Measurements from ENCODE around the gene HTATSF1.

The HTATSF1 gene

DNA sequence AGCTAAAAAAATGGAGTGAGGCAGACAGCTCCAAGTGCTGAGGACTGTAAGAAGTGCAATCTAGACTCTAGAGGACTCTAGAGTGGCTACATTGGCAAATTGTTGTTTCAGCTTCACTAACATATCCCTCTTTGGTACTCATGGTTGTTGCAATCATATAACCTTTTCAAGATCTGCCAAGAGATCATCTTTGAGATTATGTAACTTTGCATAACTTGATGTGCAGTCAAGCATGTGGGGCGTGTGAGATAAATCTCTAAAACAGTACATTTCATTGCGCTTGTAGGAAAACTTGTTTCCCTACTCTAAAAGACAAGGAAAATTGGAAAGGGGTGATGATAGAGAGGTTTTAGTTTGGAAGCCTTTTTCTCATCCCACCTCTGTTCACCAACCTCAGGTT, 20.9 kb upstream of the HTATSF1 start:
- in situ Hi-C loops (cut with HindIII; ENCODE audit: low pct_unique_long_range_greater_than_20kb, low sequenced_read_pairs) = no loop called here
- no peak for TF ChIP-seq JUND (IDR thresholded peaks at IDR 0.05; ENCODE audit: low read depth)
- DNase-seq (ENCODE audit: low read depth in 1 of 2, low spot score in 1 of 2) = no peak

DNA sequence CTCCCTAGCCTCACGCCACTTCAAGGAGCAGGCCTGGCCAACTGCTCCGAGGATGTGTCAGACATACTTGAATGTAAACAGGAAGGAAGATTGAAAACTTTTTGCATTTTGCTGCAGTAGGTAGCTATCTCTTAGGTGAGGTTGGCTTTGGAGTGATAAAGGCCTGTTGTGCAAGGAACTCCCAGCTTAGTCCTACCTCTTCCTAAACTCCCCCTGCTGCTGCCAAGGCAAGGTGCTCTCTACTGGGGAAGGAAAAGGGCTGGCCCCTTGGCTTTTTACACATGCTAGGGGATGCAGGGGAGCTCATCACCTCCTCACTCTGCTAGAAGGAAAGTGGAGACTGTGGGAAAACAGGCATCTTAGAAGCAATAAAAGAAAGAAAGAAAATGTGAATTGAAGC, 20.4 kb upstream of the HTATSF1 start:
- DNase-seq (ENCODE audit: low read depth in 1 of 2, low spot score in 1 of 2) = no peak
- in situ Hi-C loops (cut with HindIII; ENCODE audit: low pct_unique_long_range_greater_than_20kb, low sequenced_read_pairs) = no loop called here
- no peak for TF ChIP-seq JUND (IDR thresholded peaks at IDR 0.05; ENCODE audit: low read depth)

DNA sequence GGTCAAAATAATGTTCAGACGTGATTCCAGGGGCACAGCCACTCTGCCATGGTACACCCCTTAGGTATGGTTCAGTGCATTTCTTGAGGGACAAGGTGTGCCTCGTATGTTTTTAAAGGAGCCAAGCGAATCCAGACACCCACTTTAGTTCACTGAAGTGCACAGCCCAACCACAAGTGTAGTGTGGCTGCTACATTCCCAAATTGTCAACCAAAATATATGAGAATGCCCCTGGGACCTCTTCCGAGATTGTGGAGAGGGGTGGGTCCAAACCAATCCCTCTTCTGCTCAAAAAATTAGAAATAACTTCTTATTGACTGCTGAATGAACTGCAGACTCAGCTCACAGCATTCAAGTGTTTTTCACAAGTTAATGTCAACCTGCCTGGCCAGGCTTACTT, 17.0 kb upstream of the HTATSF1 start:
- in situ Hi-C loops (cut with HindIII; ENCODE audit: low pct_unique_long_range_greater_than_20kb, low sequenced_read_pairs) = no loop called here
- no peak for TF ChIP-seq JUND (IDR thresholded peaks at IDR 0.05; ENCODE audit: low read depth)
- no peak for DNase-seq (ENCODE audit: low read depth in 1 of 2, low spot score in 1 of 2)

DNA sequence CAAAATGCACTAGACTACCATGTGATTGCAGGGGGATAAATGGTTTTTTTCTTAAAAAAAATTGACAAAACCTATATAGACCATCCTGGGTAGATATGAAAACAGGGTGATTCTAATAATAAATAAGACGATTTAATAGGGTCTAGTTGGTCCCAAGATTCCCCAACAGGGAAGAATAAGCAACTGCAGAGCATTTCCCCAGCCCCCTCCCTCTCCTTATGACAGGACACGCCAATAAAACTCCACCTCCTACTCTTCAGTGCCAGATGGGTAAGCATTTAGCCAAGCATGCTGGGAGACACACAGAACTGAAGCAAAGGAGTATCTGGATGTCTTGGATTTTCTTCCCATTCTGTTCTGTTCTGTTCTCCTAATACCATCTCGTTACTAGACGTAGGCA, 9.7 kb upstream of the HTATSF1 start, which contains the start of gene BRS3:
Gene BRS3, plus strand, starts transcription at position 301 of the 400 bp plus-strand sequence. CDS start 168 bp downstream, outside the sequence.
- in situ Hi-C loops (cut with HindIII; ENCODE audit: low pct_unique_long_range_greater_than_20kb, low sequenced_read_pairs) = no loop called here
- TF ChIP-seq JUND (IDR thresholded peaks at IDR 0.05; ENCODE audit: low read depth) = no peak
- no peak for DNase-seq (ENCODE audit: low read depth in 1 of 2, low spot score in 1 of 2)

DNA sequence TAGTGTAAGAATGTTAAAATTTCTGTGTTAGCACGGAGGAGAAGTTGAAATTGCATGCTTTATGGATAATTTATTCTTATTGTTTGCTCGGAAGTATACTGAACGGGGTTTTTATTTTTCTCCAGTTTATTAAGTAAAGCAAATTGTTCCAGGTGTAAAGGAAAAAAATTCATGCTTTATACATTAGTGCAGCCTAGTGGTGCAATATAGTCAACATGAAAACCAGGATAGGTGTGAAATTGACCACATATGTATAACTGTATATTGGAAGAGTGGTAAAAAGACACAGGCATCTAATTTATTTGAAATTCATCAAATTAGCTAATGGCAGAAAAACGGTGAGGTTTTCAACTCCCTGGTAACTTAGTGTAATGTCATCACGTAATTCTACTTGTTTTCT, 8.7 kb upstream of the HTATSF1 start:
- DNase-seq (ENCODE audit: low read depth in 1 of 2, low spot score in 1 of 2) = peak in 1 of 2 experiments; percentile 3
- in situ Hi-C loops (cut with HindIII; ENCODE audit: low pct_unique_long_range_greater_than_20kb, low sequenced_read_pairs) = no loop called here
- no peak for TF ChIP-seq JUND (IDR thresholded peaks at IDR 0.05; ENCODE audit: low read depth)

DNA sequence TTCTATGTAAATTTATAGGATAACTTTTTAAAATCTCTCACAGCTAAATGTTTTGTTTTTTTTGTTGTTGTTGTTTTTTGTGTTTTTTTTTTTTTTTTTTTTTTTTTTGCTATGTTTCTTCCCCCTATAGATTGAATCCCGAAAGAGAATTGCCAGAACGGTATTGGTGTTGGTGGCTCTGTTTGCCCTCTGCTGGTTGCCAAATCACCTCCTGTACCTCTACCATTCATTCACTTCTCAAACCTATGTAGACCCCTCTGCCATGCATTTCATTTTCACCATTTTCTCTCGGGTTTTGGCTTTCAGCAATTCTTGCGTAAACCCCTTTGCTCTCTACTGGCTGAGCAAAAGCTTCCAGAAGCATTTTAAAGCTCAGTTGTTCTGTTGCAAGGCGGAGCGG, 5.6 kb upstream of the HTATSF1 start:
- no peak for TF ChIP-seq JUND (IDR thresholded peaks at IDR 0.05; ENCODE audit: low read depth)
- DNase-seq (ENCODE audit: low read depth in 1 of 2, low spot score in 1 of 2) = no peak
- in situ Hi-C loops (cut with HindIII; ENCODE audit: low pct_unique_long_range_greater_than_20kb, low sequenced_read_pairs) = no loop called here

DNA sequence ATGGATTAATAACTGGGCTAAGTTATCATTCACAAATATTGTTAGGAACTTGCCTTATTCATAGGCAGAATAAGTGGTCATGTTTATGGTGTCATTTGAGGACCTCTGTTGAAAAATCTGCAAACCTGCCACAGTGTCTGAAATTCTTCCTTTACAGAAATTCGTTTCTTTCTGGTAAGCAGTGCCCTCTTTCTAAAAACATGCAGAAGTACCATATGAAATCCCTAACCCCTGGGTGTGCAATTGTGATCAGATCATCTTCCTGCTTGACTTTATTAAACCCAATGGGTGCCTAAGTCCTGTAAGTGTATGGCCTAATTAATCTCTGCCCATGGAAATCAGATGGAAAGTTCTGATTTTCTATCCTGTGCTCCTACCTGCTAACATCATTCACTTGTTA, 4.4 kb upstream of the HTATSF1 start:
- in situ Hi-C loops (cut with HindIII; ENCODE audit: low pct_unique_long_range_greater_than_20kb, low sequenced_read_pairs) = no loop called here
- DNase-seq (ENCODE audit: low read depth in 1 of 2, low spot score in 1 of 2) = no peak
- no peak for TF ChIP-seq JUND (IDR thresholded peaks at IDR 0.05; ENCODE audit: low read depth)

DNA sequence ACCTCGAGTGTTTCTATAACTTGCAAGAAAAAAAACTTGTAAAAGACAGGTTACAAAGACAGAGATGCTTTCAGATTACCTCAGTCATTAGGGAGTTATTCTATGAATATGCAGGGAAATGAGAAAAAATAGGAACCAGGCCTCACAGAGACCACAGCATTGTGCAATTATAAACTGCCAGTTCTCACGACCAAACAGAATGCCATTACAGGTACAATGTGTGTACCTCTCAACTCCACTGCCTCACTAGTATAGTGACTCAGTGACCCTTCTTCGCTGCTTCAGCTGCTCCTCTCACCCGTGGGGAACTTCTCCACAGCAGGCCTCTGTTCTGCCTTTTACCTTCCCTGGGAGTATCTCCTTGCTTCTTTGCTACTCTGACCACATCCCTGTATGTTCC, 2.3 kb upstream of the HTATSF1 start:
- TF ChIP-seq JUND (IDR thresholded peaks at IDR 0.05; ENCODE audit: low read depth) = no peak
- in situ Hi-C loops (cut with HindIII; ENCODE audit: low pct_unique_long_range_greater_than_20kb, low sequenced_read_pairs) = no loop called here
- no peak for DNase-seq (ENCODE audit: low read depth in 1 of 2, low spot score in 1 of 2)

DNA sequence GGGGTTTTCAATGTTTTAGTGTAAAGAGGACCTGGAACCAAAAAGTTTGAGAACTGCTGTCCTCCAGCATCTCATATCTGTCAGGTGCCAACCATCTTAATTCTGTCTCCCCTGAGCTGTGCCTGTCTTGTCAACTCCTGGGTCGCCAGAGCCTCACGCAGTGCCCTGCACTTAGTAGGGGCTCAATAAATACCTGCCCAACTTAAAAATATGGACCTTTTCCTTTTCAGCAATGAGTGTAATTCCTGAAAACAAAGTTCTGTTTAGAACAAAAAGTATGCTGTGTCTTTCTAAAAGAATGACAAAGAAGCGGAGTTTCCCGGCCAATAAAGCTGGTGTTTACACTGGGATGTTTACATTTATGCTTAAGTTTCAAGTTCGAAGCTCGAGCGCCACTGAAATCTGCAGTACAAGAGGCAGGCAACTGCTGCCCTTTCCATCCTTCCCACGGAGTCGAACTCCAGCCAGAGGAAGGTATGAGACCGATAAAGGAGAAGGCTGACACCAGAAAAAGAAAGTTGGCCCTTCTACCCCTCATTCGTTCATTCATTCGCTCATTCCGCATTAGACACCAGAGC, 1.1 kb upstream of the HTATSF1 start:
- no peak for TF ChIP-seq JUND (IDR thresholded peaks at IDR 0.05; ENCODE audit: low read depth)
- no peak for DNase-seq (ENCODE audit: low read depth in 1 of 2, low spot score in 1 of 2)
- in situ Hi-C loops (cut with HindIII; ENCODE audit: low pct_unique_long_range_greater_than_20kb, low sequenced_read_pairs) = no loop called here

DNA sequence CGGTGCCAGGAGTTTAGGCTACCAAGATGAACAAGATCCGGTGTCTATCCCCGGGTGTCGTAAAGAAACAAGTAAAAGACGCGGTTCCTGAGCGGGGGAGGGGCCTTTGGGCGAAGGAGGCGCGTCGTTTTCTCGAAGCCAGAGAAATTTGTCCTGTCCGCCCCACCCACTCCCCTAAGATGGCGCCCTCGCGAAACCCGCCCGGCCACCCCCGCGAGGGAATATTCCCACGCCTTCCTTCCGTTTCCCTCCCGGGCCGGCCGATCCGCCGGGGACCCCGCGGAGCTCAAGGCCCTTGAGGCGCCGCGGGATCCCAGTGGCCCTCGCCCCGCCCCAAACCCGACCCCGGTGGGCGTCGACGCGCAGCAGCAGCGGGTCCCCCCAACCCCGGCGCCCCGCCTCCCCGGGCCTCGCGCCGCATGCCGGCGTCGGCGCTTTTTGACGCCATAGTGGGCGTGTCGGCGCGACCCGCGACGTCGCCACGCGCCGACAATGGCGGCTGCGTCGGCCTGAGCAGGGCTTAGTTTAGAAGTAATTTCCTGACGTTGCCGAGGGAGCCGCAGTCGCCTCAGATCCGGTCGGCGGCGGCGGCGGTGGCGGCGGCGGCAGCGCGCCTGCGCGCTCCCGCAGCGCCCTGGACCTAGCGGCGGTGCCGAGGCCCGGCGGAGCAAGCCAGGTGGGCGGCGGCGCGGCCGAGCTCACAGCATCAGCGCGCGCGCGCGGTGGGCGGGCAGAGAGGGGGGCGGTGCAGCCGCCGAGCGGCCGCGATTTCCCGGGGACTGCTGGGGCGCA, 432 bp upstream of the HTATSF1 start:
- in situ Hi-C loops (cut with HindIII; ENCODE audit: low pct_unique_long_range_greater_than_20kb, low sequenced_read_pairs) = no loop called here
- no peak for TF ChIP-seq JUND (IDR thresholded peaks at IDR 0.05; ENCODE audit: low read depth)

DNA sequence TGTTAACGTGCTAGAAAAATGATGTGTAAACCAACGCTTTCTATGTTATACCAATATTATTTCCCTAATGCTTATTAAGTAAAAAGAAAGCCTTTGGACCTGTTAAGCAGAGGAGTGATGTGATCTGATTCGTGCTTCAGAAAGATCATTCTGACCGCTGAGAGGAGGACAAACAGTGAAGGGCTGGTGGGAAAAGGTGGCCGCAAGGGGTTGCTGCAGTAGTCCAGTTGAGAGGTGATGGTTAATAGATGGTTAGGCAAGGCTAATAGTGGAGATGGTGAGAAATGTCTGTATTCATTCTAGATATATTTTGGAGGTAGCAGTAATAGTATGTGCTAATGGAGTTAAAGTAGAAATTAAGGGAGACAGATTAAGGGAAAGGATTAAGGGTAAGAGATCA, 21.7 kb downstream of the HTATSF1 start:
- no peak for TF ChIP-seq JUND (IDR thresholded peaks at IDR 0.05; ENCODE audit: low read depth)
- in situ Hi-C loops (cut with HindIII; ENCODE audit: low pct_unique_long_range_greater_than_20kb, low sequenced_read_pairs) = no loop called here

More for the DNA sequence above, 432 bp upstream of the HTATSF1 start:
- DNase-seq (ENCODE audit: low read depth in 1 of 2, low spot score in 1 of 2) = peak; percentile 11 to 87

DNA sequence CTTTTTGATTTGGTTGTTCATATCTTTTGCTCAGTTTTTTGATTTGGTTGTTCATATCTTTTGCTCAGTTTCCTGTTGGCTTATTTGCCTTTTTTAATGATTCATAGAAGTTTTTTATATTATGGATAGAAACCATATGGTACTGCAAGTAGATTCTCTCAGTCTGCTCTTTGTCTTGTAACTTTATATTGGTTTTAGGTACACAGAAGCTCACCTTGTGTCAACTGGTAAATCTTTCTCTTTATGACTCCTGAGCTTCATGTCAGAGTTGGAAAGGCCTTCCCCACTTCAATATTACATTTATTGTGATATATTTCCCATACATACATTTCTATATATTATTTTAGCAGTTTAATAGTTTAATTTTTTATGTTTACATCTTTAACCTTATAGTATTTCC, 26.4 kb downstream of the HTATSF1 start:
- TF ChIP-seq JUND (IDR thresholded peaks at IDR 0.05; ENCODE audit: low read depth) = no peak
- no peak for DNase-seq (ENCODE audit: low read depth in 1 of 2, low spot score in 1 of 2)
- in situ Hi-C loops (cut with HindIII; ENCODE audit: low pct_unique_long_range_greater_than_20kb, low sequenced_read_pairs) = no loop called here

More for the DNA sequence above, 21.7 kb downstream of the HTATSF1 start:
- peak in 1 of 2 experiments; percentile 2 for DNase-seq (ENCODE audit: low read depth in 1 of 2, low spot score in 1 of 2)
